Endothelial cell of umbilical vein (primary cell): ENCODE results near the gene MAP3K15. TPM values are rescaled to one million over a fixed set of nuclear protein-coding genes. Genes with fewer than 3 reads are reported as not detected.

Experiments
- BruUV-seq: library from RNA; stranded (reverse); fragments of 400-500 nt; replicated peaks from 2 replicates; lab custom pipeline; 2021; lab: Mats Ljungman, UMichigan
- CTCF ChIA-PET: fragments of 300-600, 350-600 bp; sonication (Branson Sonifier 250); formaldehyde crosslinking; loops from one replicate; lab custom pipeline; 2021; ENCODE audit warnings: antibody characterized with exemption, inconsistent platforms; lab: Charles Lee
- POLR2A ChIA-PET: fragments of 300-600, 350-600 bp; sonication (Branson Sonifier 250); formaldehyde crosslinking; loops from one replicate; lab custom pipeline; 2021; ENCODE audit warnings: antibody characterized with exemption, inconsistent platforms; lab: Charles Lee
- DNase-seq: peaks from one replicate; pipeline ENCODE4 v3.0.0-alpha.2; 2011; ENCODE audit warnings: low read depth, low spot score
- FAIRE-seq: peaks from 2 replicates; lab custom pipeline; 2011; peaks lifted over from hg19 to GRCh38; lab: Jason Lieb, UNC
- H2AFZ ChIP-seq: 2 replicates; pipeline ENCODE4 v1.6.0; 2012; ENCODE audit warnings: low read depth, low read length, control low read depth, inconsistent platforms
- H3K27ac ChIP-seq: 2 replicates; pipeline ENCODE4 v1.5.1; 2011; ENCODE audit warnings: low read depth, mild to moderate bottlenecking, control low read depth, low read length, moderate library complexity; ENCODE audit not compliant: insufficient read depth
- H3K27me3 ChIP-seq, 2 experiments: 2 replicates each; pipeline versions ENCODE4 v1.6.0 to v1.6.1; 2011; ENCODE audit warnings: low read length in 2 of 2, mixed read lengths in 1 of 2; ENCODE audit not compliant: control insufficient read depth in 2 of 2, insufficient read depth in 2 of 2
- H3K36me3 ChIP-seq, 2 experiments: 2 replicates in 1 of 2; 3 replicates in 1 of 2; pipeline ENCODE4 v1.5.1; 2011; ENCODE audit warnings: low read length in 2 of 2, mild to moderate bottlenecking in 1 of 2, moderate library complexity in 1 of 2; ENCODE audit not compliant: control insufficient read depth in 2 of 2, insufficient read depth in 2 of 2; ENCODE audit errors: extremely low read depth in 1 of 2
- H3K4me1 ChIP-seq: 3 replicates; pipeline ENCODE4 v1.5.1; 2011; ENCODE audit warnings: mild to moderate bottlenecking, low read length; ENCODE audit not compliant: control insufficient read depth, insufficient read depth; ENCODE audit errors: extremely low read depth
- H3K4me2 ChIP-seq: 2 replicates; pipeline ENCODE4 v1.6.1; 2011; ENCODE audit warnings: low read length, control low read depth, mixed read lengths; ENCODE audit not compliant: insufficient read depth
- H3K4me3 ChIP-seq, 3 experiments: fragments of 200-600 bp in 1 of 3; sonication (generic), shearing (Covaris generic) in 1 of 3; replicated peaks in 1 of 3; 2 replicates each; pipeline ENCODE4 v1.5.1; 2011 to 2016; ENCODE audit warnings: control low read depth in 3 of 3, low read length in 3 of 3, mild to moderate bottlenecking in 2 of 3, inconsistent platforms in 1 of 3, low read depth in 1 of 3, moderate library complexity in 1 of 3; ENCODE audit not compliant: insufficient read depth in 1 of 3
- H3K79me2 ChIP-seq: 2 replicates; pipeline ENCODE4 v1.6.0; 2012; ENCODE audit warnings: low read length, inconsistent platforms; ENCODE audit not compliant: control insufficient read depth, insufficient read depth
- H3K9ac ChIP-seq: replicated peaks from 2 replicates; pipeline ENCODE3; 2011; ENCODE audit warnings: low read length, control low read depth; ENCODE audit not compliant: insufficient read depth; ENCODE audit errors: extremely low read depth
- H3K9me1 ChIP-seq: replicated peaks from 3 replicates; pipeline ENCODE4 v1.6.0; 2011; ENCODE audit warnings: mild to moderate bottlenecking, low read length; ENCODE audit not compliant: control insufficient read depth, insufficient read depth; ENCODE audit errors: extremely low read depth
- H3K9me3 ChIP-seq: replicated peaks from 2 replicates; pipeline ENCODE4 v1.5.1; 2012; ENCODE audit warnings: low read length, inconsistent platforms; ENCODE audit not compliant: control insufficient read depth, insufficient read depth
- H4K20me1 ChIP-seq: replicated peaks from 2 replicates; pipeline ENCODE3; 2011; ENCODE audit warnings: mild to moderate bottlenecking, low read length; ENCODE audit not compliant: control insufficient read depth, insufficient read depth; ENCODE audit errors: extremely low read depth
- CTCF ChIP-seq, 2 donors: IDR thresholded peaks; 1 replicate in 1 of 2; 2 replicates in 1 of 2; pipeline ENCODE4 v1.5.1; 2011; ENCODE audit warnings: low read length in 2 of 2, mild to moderate bottlenecking in 2 of 2, moderate library complexity in 2 of 2, control low read depth in 1 of 2, inconsistent platforms in 1 of 2, low read depth in 1 of 2; ENCODE audit not compliant: insufficient read depth in 1 of 2; ENCODE audit errors: extremely low read depth in 1 of 2
- EZH2 ChIP-seq: IDR thresholded peaks from 2 replicates; pipeline ENCODE4 v1.6.1; 2012; ENCODE audit warnings: borderline replicate concordance, low read depth, mild to moderate bottlenecking, moderate library complexity, low read length, inconsistent platforms; ENCODE audit not compliant: severe bottlenecking
- FOS ChIP-seq: IDR thresholded peaks from 2 replicates; pipeline ENCODE4 v1.6.1; 2011; ENCODE audit warnings: mild to moderate bottlenecking, low read length, moderate library complexity, borderline replicate concordance; ENCODE audit not compliant: insufficient read depth
- GATA2 ChIP-seq: IDR thresholded peaks from 2 replicates; pipeline ENCODE4 v1.7.0; 2011; ENCODE audit warnings: low read depth, mild to moderate bottlenecking, moderate library complexity, mixed read lengths, low read length; ENCODE audit not compliant: insufficient read length, insufficient read depth
- JUN ChIP-seq: IDR thresholded peaks from 2 replicates; pipeline ENCODE4 v1.6.1; 2011; ENCODE audit warnings: borderline replicate concordance, low read depth; ENCODE audit not compliant: insufficient read length, insufficient read depth
- MYC ChIP-seq: IDR thresholded peaks from one replicate; pipeline ENCODE4 v1.6.1; 2011; ENCODE audit warnings: mild to moderate bottlenecking, low read depth, low read length
- POLR2A ChIP-seq: IDR thresholded peaks from 2 replicates; pipeline ENCODE4 v1.6.1; 2012; ENCODE audit warnings: low read depth, mild to moderate bottlenecking, control low read depth, low read length
- POLR2AphosphoS5 ChIP-seq: IDR thresholded peaks from 2 replicates; pipeline ENCODE4 v1.6.1; 2012; ENCODE audit warnings: low read depth, mild to moderate bottlenecking, control low read depth, low read length, moderate library complexity; ENCODE audit not compliant: insufficient read depth
- dilution Hi-C: fragments of 300-500 bp; cut with MboI; formaldehyde crosslinking; loops from one replicate; pipeline ENCODE4 v1.15.0; 2019; ENCODE audit warnings: low sequenced_read_pairs; ENCODE audit not compliant: extremely low pct_ligation_motif_present
- intact Hi-C: fragments of 100-400 bp; cut with micrococcal nuclease; formaldehyde crosslinking; loops from one replicate; pipeline ENCODE4 v1.10.0; 2022
- polyA plus RNA-seq, 4 experiments: library from polyadenylated mRNA; depleted of rRNA in 3 of 4; stranded (reverse) in 3 of 4; unstranded in 1 of 4; fragments of >200 nt; gene quantifications; 2 replicates each; pipeline versions ENCODE4 v1.2.1 to v1.2.3, GENCODE V29; 2011 to 2012; ENCODE audit warnings: missing spikeins in 1 of 4
- total RNA-seq: library from RNA; stranded (reverse); gene quantifications from 2 replicates; pipeline ENCODE4 v1.2.3, GENCODE V29; 2021
- TF ChIP-seq, protein P1 (sequence below): IDR thresholded peaks from 2 replicates; pipeline ENCODE4 v1.6.1; 2011; ENCODE audit not compliant: insufficient read depth, insufficient read length

Gene MAP3K15
- total and polyA plus RNA-seq, 2 donors (not counting 3 experiments of a cell fraction or from before 2014, with no cell fraction given), result 0.01 to 0.09 TPM

GRCh38 chrX:19344661-19345060 lies 170.6 kb downstream of the MAP3K15 start:
- Histone ChIP-seq H3K4me3 (peak overlapping the region in 2 of 3 experiments; percentile 87 to 90), H3K9me3 (no peaks in the 10 kb centered on the region), H3K27me3 (no peaks in the 10 kb centered on the region), H3K27ac (no peak overlapping the region), H3K9ac (peak overlapping the region; percentile 66), H4K20me1 (no peaks in the 10 kb centered on the region), H2AFZ (no peak overlapping the region), H3K36me3 (no peaks in the 10 kb centered on the region), H3K4me1 (peaks cover 11% of the 10 kb centered on the region), H3K9me1 (no peaks in the 10 kb centered on the region), H3K79me2 (peaks cover 35% of the 10 kb centered on the region), H3K4me2 (peak overlapping the region; percentile 74)
- ChIA-PET CTCF (interaction anchor here (0.6 to 1.5 kb wide), 4 partner anchors 11 to 187 kb away, joined by 3 to 4 read pairs (median 3); no protein-coding TSS in a partner anchor), POLR2A (no interaction called here)
- intact Hi-C loops, result loop anchor here (5.0 kb wide), 1 partner anchor 362 kb away; the partner anchor contains the start of gene PHKA2
- dilution Hi-C loops, result loop anchor here (25.0 kb wide), 1 partner anchor 932 kb away; no protein-coding TSS in a partner anchor
- FAIRE-seq (no peak), DNase-seq (peak; percentile 1)
- TF ChIP-seq, protein P1, sequence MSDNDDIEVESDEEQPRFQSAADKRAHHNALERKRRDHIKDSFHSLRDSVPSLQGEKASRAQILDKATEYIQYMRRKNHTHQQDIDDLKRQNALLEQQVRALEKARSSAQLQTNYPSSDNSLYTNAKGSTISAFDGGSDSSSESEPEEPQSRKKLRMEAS, result no peak
- TF ChIP-seq POLR2AphosphoS5, result no peak
- TF ChIP-seq GATA2, result no peak
- no peak for TF ChIP-seq CTCF (IDR thresholded peaks at IDR 0.05; ENCODE audit: extremely low read depth in 1 of 2, insufficient read depth in 1 of 2, low read depth in 1 of 2, low read length in 2 of 2)
- TF ChIP-seq POLR2A, result no peak
- no peak for TF ChIP-seq FOS
- TF ChIP-seq JUN, result no peak
- TF ChIP-seq EZH2, result no peak
- no peak for TF ChIP-seq MYC
- no TSS peak for BruUV-seq
